HepG2 (cell line): ENCODE measurements around the gene ATP9A. TPM values are rescaled to one million over a fixed set of nuclear protein-coding genes. Genes with fewer than 3 reads are reported as not detected.

Source experiments
- CBFB ChIP-seq: sonication (generic); formaldehyde crosslinking; IDR thresholded peaks from 2 replicates; pipeline ENCODE4 v1.4.0; 2020; ENCODE audit warnings: missing genetic modification reagents
- MIER2 ChIP-seq: IDR thresholded peaks from 2 replicates; pipeline ENCODE4 v1.6.1; 2016; ENCODE audit warnings: missing biosample characterization, missing genetic modification reagents
- MIER3 ChIP-seq: IDR thresholded peaks from 2 replicates; pipeline ENCODE4 v1.6.1; 2016; ENCODE audit warnings: missing compliant biosample characterization, borderline replicate concordance
- POGZ ChIP-seq: sonication (generic); formaldehyde crosslinking; IDR thresholded peaks from 2 replicates; pipeline ENCODE4 v1.4.0; 2020; ENCODE audit warnings: mild to moderate bottlenecking, missing genetic modification reagents
- PRDM15 ChIP-seq: sonication (generic); formaldehyde crosslinking; IDR thresholded peaks from 2 replicates; pipeline ENCODE4 v1.4.0; 2020; ENCODE audit warnings: missing genetic modification reagents
- RFX5 ChIP-seq: IDR thresholded peaks from 2 replicates; pipeline ENCODE4 v1.6.1; 2011; ENCODE audit warnings: low read depth, low read length, improper control_type of control experiment
- TEF ChIP-seq: sonication (generic); formaldehyde crosslinking; IDR thresholded peaks from 2 replicates; pipeline ENCODE4 v1.5.0; 2020; ENCODE audit warnings: missing genetic modification reagents
- TFDP2 ChIP-seq: sonication (generic); formaldehyde crosslinking; IDR thresholded peaks from 2 replicates; pipeline ENCODE4 v1.4.0; 2020; ENCODE audit warnings: missing genetic modification reagents
- ZBTB25 ChIP-seq: IDR thresholded peaks from 2 replicates; pipeline ENCODE4 v1.6.1; 2018; ENCODE audit warnings: missing genetic modification reagents
- ZFP90 ChIP-seq: sonication (generic); formaldehyde crosslinking; IDR thresholded peaks from 2 replicates; pipeline ENCODE4 v1.8.0; 2022; ENCODE audit warnings: missing genetic modification reagents, mild to moderate bottlenecking, inconsistent platforms, borderline replicate concordance
- ZNF33A ChIP-seq: sonication (generic); formaldehyde crosslinking; IDR thresholded peaks from 2 replicates; pipeline ENCODE4 v1.5.1; 2020; ENCODE audit warnings: missing genetic modification reagents, mild to moderate bottlenecking, moderate library complexity, borderline replicate concordance
- ZNF362 ChIP-seq: sonication (generic); formaldehyde crosslinking; IDR thresholded peaks from 2 replicates; pipeline ENCODE4 v1.4.0; 2020; ENCODE audit warnings: missing genetic modification reagents, mild to moderate bottlenecking, borderline replicate concordance
- ZNF44 ChIP-seq: sonication (generic); formaldehyde crosslinking; IDR thresholded peaks from 2 replicates; pipeline ENCODE4 v1.5.1; 2020; ENCODE audit warnings: mild to moderate bottlenecking, missing genetic modification reagents
- ZNF503 ChIP-seq: sonication (generic); formaldehyde crosslinking; IDR thresholded peaks from 2 replicates; pipeline ENCODE4 v1.4.0; 2020; ENCODE audit warnings: missing genetic modification reagents
- ZNF512B ChIP-seq: sonication (generic); formaldehyde crosslinking; IDR thresholded peaks from 2 replicates; pipeline ENCODE4 v1.5.1; 2020; ENCODE audit warnings: missing genetic modification reagents, mild to moderate bottlenecking, borderline replicate concordance
- ZNF792 ChIP-seq: IDR thresholded peaks from 2 replicates; pipeline ENCODE4 v1.6.1; 2016
- polyA plus RNA-seq, 8 experiments: library from polyadenylated mRNA; depleted of rRNA in 3 of 8; stranded (reverse) in 7 of 8; unstranded in 1 of 8; fragments of >200 nt; fragmentation: Illumina TruSeq in 4 of 8; extraction: Trizol in 4 of 8; gene quantifications; 2 replicates each; pipeline versions ENCODE4 v1.2.1 to v1.2.3, GENCODE V29; 2011 to 2016; ENCODE audit warnings: low read depth in 4 of 8, missing spikeins in 1 of 8, mixed read lengths in 1 of 8; ENCODE audit not compliant: insufficient read depth in 1 of 8
- total RNA-seq, 5 experiments: library from RNA; depleted of rRNA; stranded (reverse); fragments of >200 nt; fragmentation: Illumina TruSeq; extraction: Trizol; gene quantifications; 2 replicates each; pipeline ENCODE4 v1.2.3, GENCODE V29; 2016; ENCODE audit warnings: low read depth in 1 of 5

The ATP9A gene
- total and polyA plus RNA-seq, 2 of the 13 experiments (the other 11 are each of a cell fraction or from before 2014, with no cell fraction given), result 11.8 to 18.5 TPM

GRCh38 chr20:51700809-51701285 lies 67.3 kb downstream of the ATP9A start (continued):
- TF ChIP-seq ZNF512B (CRISPR knock-in tag) (0 out of 2 replicates have a peak, but pooled peaks have one; percentile 67), POGZ (CRISPR knock-in tag) (peak; percentile 28; the same call in 1 of the 2 replicates), TFDP2 (CRISPR knock-in tag) (0 out of 2 replicates have a peak, but pooled peaks have one; percentile 18), ZFP90 (CRISPR knock-in tag) (0 out of 2 replicates have a peak, but pooled peaks have one; percentile 42), CBFB (no peak), ZNF44 (CRISPR knock-in tag) (peak; percentile 55; the same call in 1 of the 2 replicates), ZBTB25 (0 out of 2 replicates have a peak, but pooled peaks have one; percentile 25), TEF (CRISPR knock-in tag) (0 out of 2 replicates have a peak, but pooled peaks have one; percentile 26), ZNF362 (CRISPR knock-in tag) (no peak), PRDM15 (peak; percentile 22; the same call in 1 of the 2 replicates), ZNF503 (CRISPR knock-in tag) (no peak), RFX5 (no peak), ZNF792 (CRISPR knock-in tag) (0 out of 2 replicates have a peak, but pooled peaks have one; percentile 45), ZNF33A (0 out of 2 replicates have a peak, but pooled peaks have one; percentile 53), MIER3 (CRISPR knock-in tag) (peak; percentile 46; the same call in 1 of the 2 replicates), MIER2 (CRISPR knock-in tag) (0 out of 2 replicates have a peak, but pooled peaks have one; percentile 35)
